B cell (primary cell): Measurements from ENCODE around the gene VEGFA. TPM values are rescaled to one million over a fixed set of nuclear protein-coding genes. Genes with fewer than 3 reads are reported as not detected.

Experiments
- ATAC-seq: fragments of 200-7000 bp; cut with Tn5 transposase; one replicate; pipeline ENCODE4 v1.10.0; 2021; ENCODE audit warnings: low read depth, mild to moderate bottlenecking, moderate number of reproducible peaks, moderate library complexity
- CTCF ChIA-PET: fragments of 350-600 bp; sonication (Branson Sonifier 250); formaldehyde crosslinking; loops from one replicate; lab custom pipeline; 2021; ENCODE audit warnings: antibody characterized with exemption, inconsistent platforms; lab: Charles Lee
- POLR2A ChIA-PET: fragments of 350-600 bp; sonication (Branson Sonifier 250); formaldehyde crosslinking; loops from one replicate; lab custom pipeline; 2021; ENCODE audit warnings: antibody characterized with exemption; lab: Charles Lee
- DNase-seq: peaks from one replicate; pipeline ENCODE4 v3.0.0; 2013
- H2AFZ ChIP-seq: 2 replicates; pipeline ENCODE4 v1.6.1; 2012; ENCODE audit warnings: mild to moderate bottlenecking, low read depth, low read length; ENCODE audit not compliant: insufficient read depth, poor library complexity, severe bottlenecking
- H3K27ac ChIP-seq, 2 donors: 1 replicate in 1 of 2; 2 replicates in 1 of 2; pipeline ENCODE4 v1.5.1; 2012 to 2013; ENCODE audit warnings: low read length in 2 of 2, mild to moderate bottlenecking in 2 of 2, moderate library complexity in 1 of 2
- H3K27me3 ChIP-seq, 4 experiments: fragments of 200-600 bp in 1 of 4; sonication (generic) in 1 of 4; replicated peaks in 1 of 4; 1 replicate in 2 of 4; 2 replicates in 2 of 4; pipeline versions ENCODE4 v1.6.1 to v1.7.0; 2013 to 2016; ENCODE audit warnings: low read length in 3 of 4, mild to moderate bottlenecking in 2 of 4, mixed read lengths in 1 of 4, moderate library complexity in 1 of 4; ENCODE audit not compliant: insufficient read depth in 4 of 4, control insufficient read depth in 3 of 4; ENCODE audit errors: control extremely low read depth in 1 of 4
- H3K36me3 ChIP-seq, 2 experiments: replicated peaks in 1 of 2; 1 replicate in 1 of 2; 2 replicates in 1 of 2; pipeline versions ENCODE4 v1.6.1 to v1.7.1; 2013; ENCODE audit warnings: low read length in 1 of 2; ENCODE audit not compliant: insufficient read depth in 2 of 2, control insufficient read depth in 1 of 2; ENCODE audit errors: control extremely low read depth in 1 of 2, extremely low read depth in 1 of 2
- H3K4me1 ChIP-seq, 2 donors: fragments of 200-600 bp in 1 of 2; sonication (generic) in 1 of 2; 1 replicate in 1 of 2; 2 replicates in 1 of 2; pipeline versions ENCODE4 v1.5.1 to v1.6.1; 2013 to 2017; ENCODE audit warnings: low read length in 2 of 2; ENCODE audit not compliant: control insufficient read depth in 2 of 2, insufficient read depth in 2 of 2
- H3K4me2 ChIP-seq: replicated peaks from 2 replicates; pipeline ENCODE3; 2012; ENCODE audit warnings: mild to moderate bottlenecking, low read depth, low read length; ENCODE audit not compliant: poor library complexity, severe bottlenecking
- H3K4me3 ChIP-seq, 5 experiments: fragments of 200-600 bp in 1 of 5; sonication (generic) in 1 of 5; 1 replicate in 3 of 5; 2 replicates in 2 of 5; pipeline versions ENCODE4 v1.5.1 to v1.7.0; 2011 to 2016; ENCODE audit warnings: low read length in 4 of 5, mild to moderate bottlenecking in 4 of 5, low read depth in 2 of 5, control low read depth in 1 of 5, moderate library complexity in 1 of 5; ENCODE audit not compliant: insufficient read depth in 1 of 5; ENCODE audit errors: control extremely low read depth in 1 of 5, extremely low read depth in 1 of 5
- H3K79me2 ChIP-seq: fragments of 200-600 bp; sonication (generic); one replicate; pipeline ENCODE4 v1.6.0; 2016; ENCODE audit warnings: low read length; ENCODE audit not compliant: control insufficient read depth, insufficient read depth
- H3K9ac ChIP-seq: fragments of 200-600 bp; sonication (generic); 2 replicates; pipeline ENCODE4 v1.6.1; 2017; ENCODE audit warnings: mild to moderate bottlenecking, low read length, moderate library complexity
- H3K9me3 ChIP-seq, 3 donors: one replicate each; pipeline versions ENCODE4 v1.6.1 to v1.7.1; 2013; ENCODE audit warnings: low read length in 2 of 3; ENCODE audit not compliant: control insufficient read depth in 2 of 3, insufficient read depth in 1 of 3; ENCODE audit errors: control extremely low read depth in 1 of 3
- H4K20me1 ChIP-seq: 2 replicates; pipeline ENCODE4 v1.6.0; 2012; ENCODE audit warnings: mild to moderate bottlenecking, low read length; ENCODE audit not compliant: insufficient read depth, control insufficient read depth, poor library complexity, severe bottlenecking
- H3K27ac Mint-ChIP-seq: one replicate; pipeline ENCODE4 v1.8.0; 2021; ENCODE audit warnings: mixed read lengths
- H3K27me3 Mint-ChIP-seq: one replicate; pipeline ENCODE4 v1.8.0; 2021; ENCODE audit warnings: mixed read lengths
- H3K4me1 Mint-ChIP-seq: one replicate; pipeline ENCODE4 v1.8.0; 2021; ENCODE audit warnings: mixed read lengths
- H3K4me3 Mint-ChIP-seq: one replicate; pipeline ENCODE4 v1.8.0; 2021; ENCODE audit warnings: mixed read lengths
- H3K9me3 Mint-ChIP-seq: one replicate; pipeline ENCODE4 v1.8.0; 2022; ENCODE audit warnings: mixed read lengths; ENCODE audit not compliant: insufficient read depth
- CTCF ChIP-seq: fragments of 200-600 bp; IDR thresholded peaks from one replicate; pipeline ENCODE4 v1.8.0; 2022; ENCODE audit warnings: antibody characterized with exemption, mild to moderate bottlenecking
- EZH2 ChIP-seq: IDR thresholded peaks from 2 replicates; pipeline ENCODE4 v1.6.1; 2012; ENCODE audit warnings: borderline replicate concordance, low read depth, mild to moderate bottlenecking, moderate library complexity, low read length; ENCODE audit not compliant: insufficient read depth, poor library complexity, severe bottlenecking
- WGBS: methylation state at CpG from one replicate; pipeline ENCODE4 v1.1.5; 2013; ENCODE audit warnings: missing lambda C conversion rate; ENCODE audit not compliant: insufficient coverage; 5-methylcytosine and 5-hydroxymethylcytosine counted together
- intact Hi-C: fragments of 100-400 bp; cut with micrococcal nuclease; formaldehyde crosslinking; loops from one replicate; pipeline ENCODE4 v1.10.0; 2022
- polyA plus RNA-seq: library from polyadenylated mRNA; depleted of rRNA; stranded (reverse); fragments of >200 nt; gene quantifications from 2 replicates; pipeline ENCODE4 v1.2.3, GENCODE V29; 2012
- total RNA-seq, 2 donors: library from RNA; stranded (reverse); fragments of 120-200 nt in 1 of 2; gene quantifications; 1 replicate in 1 of 2; 2 replicates in 1 of 2; pipeline versions ENCODE4 v1.2.3 to v1.2.4, GENCODE V29; 2013 to 2022

The VEGFA gene
- total and polyA plus RNA-seq, 2 donors (not counting 1 experiment from before 2014, with no cell fraction given), result 3.9 to 6.4 TPM

GRCh38 chr6:43720999-43721398, 49.0 kb upstream of the VEGFA start:
- CTCF ChIA-PET, result interaction anchor here (0.7 to 8.1 kb wide), 10 partner anchors 10 to 435 kb away, joined by 3 to 128 read pairs (median 5); partner anchors contain the start of genes MRPS18A and VEGFA
- no peak overlapping the region for H3K4me2 ChIP-seq
- no peak overlapping the region for H3K27ac Mint-ChIP-seq
- no peak for DNase-seq
- intact Hi-C loops, result loop anchor here (5.0 kb wide), 2 partner anchors 36 to 54 kb away; no protein-coding TSS in a partner anchor
- no peaks in the 10 kb centered on the region for H3K79me2 ChIP-seq
- H3K27me3 Mint-ChIP-seq, result peaks cover 9% of the 10 kb centered on the region
- no peak overlapping the region for H3K4me3 Mint-ChIP-seq
- H3K27me3 ChIP-seq, result peaks cover 0 to 6% (median 2%) of the 10 kb centered on the region in 4 experiments
- peaks cover 0 to 7% (median 0%) of the 10 kb centered on the region in 3 donors for H3K9me3 ChIP-seq
- H3K9me3 Mint-ChIP-seq, result no peaks in the 10 kb centered on the region
- no peak for ATAC-seq
- no CpG with 5 or more reads among the region's 4 CpGs for WGBS
- H4K20me1 ChIP-seq, result no peaks in the 10 kb centered on the region
- no peak overlapping the region for H3K9ac ChIP-seq
- peaks cover 39% of the 10 kb centered on the region for H3K4me1 Mint-ChIP-seq
- no peak overlapping the region for H3K4me3 ChIP-seq
- POLR2A ChIA-PET, result interaction anchor here (0.7 kb wide), 1 partner anchor 28 kb away, joined by 4 read pairs; no protein-coding TSS in a partner anchor
- no peak for TF ChIP-seq EZH2
- TF ChIP-seq CTCF, result no peak
- H3K36me3 ChIP-seq, result no peaks in the 10 kb centered on the region
- H3K27ac ChIP-seq, result no peak overlapping the region
- peaks cover 33 to 40% of the 10 kb centered on the region in 2 donors for H3K4me1 ChIP-seq
- no peak overlapping the region for H2AFZ ChIP-seq

GRCh38 chr6:43722920-43723545, 47.0 kb upstream of the VEGFA start:
- DNase-seq, result no peak
- no peak for TF ChIP-seq EZH2
- no peak for TF ChIP-seq CTCF
- Mint-ChIP-seq H3K27ac (no peak overlapping the region), H3K27me3 (peaks cover 9% of the 10 kb centered on the region), H3K4me3 (no peak overlapping the region), H3K4me1 (peaks cover 27% of the 10 kb centered on the region), H3K9me3 (no peaks in the 10 kb centered on the region)
- no peak for ATAC-seq
- Histone ChIP-seq H3K4me3 (no peak overlapping the region), H3K9me3 (peaks cover 0 to 2% (median 0%) of the 10 kb centered on the region in 3 donors), H3K36me3 (no peaks in the 10 kb centered on the region), H2AFZ (no peak overlapping the region), H3K27me3 (peaks cover 0 to 2% (median 0%) of the 10 kb centered on the region in 4 experiments), H4K20me1 (no peaks in the 10 kb centered on the region), H3K27ac (no peak overlapping the region), H3K4me2 (no peak overlapping the region), H3K4me1 (peaks cover 20 to 25% of the 10 kb centered on the region in 2 donors), H3K79me2 (no peaks in the 10 kb centered on the region), H3K9ac (no peak overlapping the region)
- 97% methylated on average over 6 of the region's 10 CpGs for WGBS
- ChIA-PET POLR2A (no interaction called here), CTCF (interaction anchor here (1.0 to 8.1 kb wide), 5 partner anchors 8 to 354 kb away, joined by 3 to 128 read pairs (median 3); partner anchors contain the start of gene VEGFA)
- intact Hi-C loops, result loop anchor here (1.0 to 5.0 kb wide), 3 partner anchors 34 to 351 kb away; no protein-coding TSS in a partner anchor
